ENCODE measurements around the gene CADPS2. TPM values are rescaled to one million over a fixed set of nuclear protein-coding genes. Genes with fewer than 3 reads are reported as not detected.

The CADPS2 gene
- total RNA-seq, 1 experiment from 2014 or later = 12.2 TPM

DNA sequence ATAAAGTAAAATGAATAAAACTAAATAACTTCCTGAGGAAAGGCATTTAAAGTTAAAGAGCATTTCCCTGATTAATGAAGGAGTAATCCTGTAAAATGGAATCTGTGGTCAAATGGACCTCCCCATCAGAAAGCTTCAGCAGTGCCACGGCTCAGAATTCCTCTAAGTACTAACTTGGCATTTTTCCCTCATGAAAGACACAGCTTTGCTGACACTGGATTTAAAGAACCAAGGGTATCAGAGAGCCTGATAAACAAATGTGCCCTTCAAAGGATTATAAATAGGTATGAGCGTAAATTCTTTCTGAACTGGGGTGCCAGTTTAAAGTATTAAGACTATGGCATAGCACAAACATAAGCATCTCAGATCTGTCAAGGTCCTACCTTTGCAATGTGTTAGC lies 159.4 kb downstream of the CADPS2 start:
- DNase-seq (ENCODE audit: low spot score) (no peak), ATAC-seq (no peak)
- H3K4me1 Mint-ChIP-seq = peaks cover 17% of the 10 kb centered on the region
- H3K9me3 Mint-ChIP-seq = 0 out of 2 replicates have a peak, but pooled peaks cover 8% of the 10 kb centered on the region
- ChIA-PET CTCF (no interaction called here), POLR2A (no interaction called here)
- H3K27me3 Mint-ChIP-seq (ENCODE audit: low read depth) = no peaks in the 10 kb centered on the region
- H3K36me3 Mint-ChIP-seq = peaks cover 5% of the 10 kb centered on the region; the same call in 1 of the 2 replicates
- H3K27ac Mint-ChIP-seq = no peak overlapping the region
- TF ChIP-seq SMAD4 (CRISPR knock-in tag; IDR thresholded peaks at IDR 0.05) = no peak
- no peak for TF ChIP-seq ZNF416 (CRISPR knock-in tag; IDR thresholded peaks at IDR 0.05)
- TF ChIP-seq RELA (CRISPR knock-in tag; IDR thresholded peaks at IDR 0.05; ENCODE audit: borderline replicate concordance) = no peak
- no peak for TF ChIP-seq ETV6 (CRISPR knock-in tag; IDR thresholded peaks at IDR 0.05)
- TF ChIP-seq ZNF317 (CRISPR knock-in tag; IDR thresholded peaks at IDR 0.05; ENCODE audit: borderline replicate concordance, low read depth) = no peak
- H3K4me3 Mint-ChIP-seq = no peak overlapping the region

DNA sequence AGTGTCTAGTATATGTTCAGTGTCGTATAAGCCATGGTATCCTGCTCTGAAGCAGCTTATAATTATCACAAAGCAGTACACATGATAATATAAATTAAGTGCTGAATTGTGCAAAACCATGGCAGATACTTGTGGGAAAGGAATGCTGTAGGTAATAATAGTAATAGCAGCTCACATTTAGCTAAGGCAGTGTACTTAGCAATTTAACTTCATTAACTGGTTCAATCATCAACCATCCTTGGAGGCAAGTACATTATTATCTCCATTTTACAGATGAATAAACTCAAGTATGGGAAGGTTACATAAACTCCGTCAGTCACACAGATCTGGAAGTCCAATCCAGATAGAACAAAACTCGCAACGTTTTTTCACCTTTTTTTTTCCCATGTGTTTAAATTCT lies 161.9 kb downstream of the CADPS2 start:
- H3K9me3 Mint-ChIP-seq = 0 out of 2 replicates have a peak, but pooled peaks cover 8% of the 10 kb centered on the region
- H3K36me3 Mint-ChIP-seq = peaks cover 5% of the 10 kb centered on the region; the same call in 1 of the 2 replicates
- no peak overlapping the region for H3K4me3 Mint-ChIP-seq
- no peaks in the 10 kb centered on the region for H3K27me3 Mint-ChIP-seq (ENCODE audit: low read depth)
- ATAC-seq = no peak
- no peak overlapping the region for H3K27ac Mint-ChIP-seq
- peaks cover 16% of the 10 kb centered on the region for H3K4me1 Mint-ChIP-seq
- no peak for DNase-seq (ENCODE audit: low spot score)
- ChIA-PET POLR2A (no interaction called here), CTCF (no interaction called here)
- TF ChIP-seq, protein P1, sequence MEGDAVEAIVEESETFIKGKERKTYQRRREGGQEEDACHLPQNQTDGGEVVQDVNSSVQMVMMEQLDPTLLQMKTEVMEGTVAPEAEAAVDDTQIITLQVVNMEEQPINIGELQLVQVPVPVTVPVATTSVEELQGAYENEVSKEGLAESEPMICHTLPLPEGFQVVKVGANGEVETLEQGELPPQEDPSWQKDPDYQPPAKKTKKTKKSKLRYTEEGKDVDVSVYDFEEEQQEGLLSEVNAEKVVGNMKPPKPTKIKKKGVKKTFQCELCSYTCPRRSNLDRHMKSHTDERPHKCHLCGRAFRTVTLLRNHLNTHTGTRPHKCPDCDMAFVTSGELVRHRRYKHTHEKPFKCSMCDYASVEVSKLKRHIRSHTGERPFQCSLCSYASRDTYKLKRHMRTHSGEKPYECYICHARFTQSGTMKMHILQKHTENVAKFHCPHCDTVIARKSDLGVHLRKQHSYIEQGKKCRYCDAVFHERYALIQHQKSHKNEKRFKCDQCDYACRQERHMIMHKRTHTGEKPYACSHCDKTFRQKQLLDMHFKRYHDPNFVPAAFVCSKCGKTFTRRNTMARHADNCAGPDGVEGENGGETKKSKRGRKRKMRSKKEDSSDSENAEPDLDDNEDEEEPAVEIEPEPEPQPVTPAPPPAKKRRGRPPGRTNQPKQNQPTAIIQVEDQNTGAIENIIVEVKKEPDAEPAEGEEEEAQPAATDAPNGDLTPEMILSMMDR (IDR thresholded peaks at IDR 0.05) = no peak
- TF ChIP-seq ZNF138 (CRISPR knock-in tag; conservative IDR thresholded peaks at IDR 0.05) (no peak), ZNF263 (CRISPR knock-in tag; IDR thresholded peaks at IDR 0.05; ENCODE audit: low read depth) (no peak), HMGA2 (CRISPR knock-in tag; IDR thresholded peaks at IDR 0.05) (no peak), TEAD1 (CRISPR knock-in tag; IDR thresholded peaks at IDR 0.05) (no peak), ZNF219 (CRISPR knock-in tag; IDR thresholded peaks at IDR 0.05; ENCODE audit: borderline replicate concordance) (no peak), SP1 (CRISPR knock-in tag; conservative IDR thresholded peaks at IDR 0.05) (no peak), NFYB (CRISPR knock-in tag; conservative IDR thresholded peaks at IDR 0.05; ENCODE audit: low read depth) (no peak)
- TF ChIP-seq, protein P2, sequence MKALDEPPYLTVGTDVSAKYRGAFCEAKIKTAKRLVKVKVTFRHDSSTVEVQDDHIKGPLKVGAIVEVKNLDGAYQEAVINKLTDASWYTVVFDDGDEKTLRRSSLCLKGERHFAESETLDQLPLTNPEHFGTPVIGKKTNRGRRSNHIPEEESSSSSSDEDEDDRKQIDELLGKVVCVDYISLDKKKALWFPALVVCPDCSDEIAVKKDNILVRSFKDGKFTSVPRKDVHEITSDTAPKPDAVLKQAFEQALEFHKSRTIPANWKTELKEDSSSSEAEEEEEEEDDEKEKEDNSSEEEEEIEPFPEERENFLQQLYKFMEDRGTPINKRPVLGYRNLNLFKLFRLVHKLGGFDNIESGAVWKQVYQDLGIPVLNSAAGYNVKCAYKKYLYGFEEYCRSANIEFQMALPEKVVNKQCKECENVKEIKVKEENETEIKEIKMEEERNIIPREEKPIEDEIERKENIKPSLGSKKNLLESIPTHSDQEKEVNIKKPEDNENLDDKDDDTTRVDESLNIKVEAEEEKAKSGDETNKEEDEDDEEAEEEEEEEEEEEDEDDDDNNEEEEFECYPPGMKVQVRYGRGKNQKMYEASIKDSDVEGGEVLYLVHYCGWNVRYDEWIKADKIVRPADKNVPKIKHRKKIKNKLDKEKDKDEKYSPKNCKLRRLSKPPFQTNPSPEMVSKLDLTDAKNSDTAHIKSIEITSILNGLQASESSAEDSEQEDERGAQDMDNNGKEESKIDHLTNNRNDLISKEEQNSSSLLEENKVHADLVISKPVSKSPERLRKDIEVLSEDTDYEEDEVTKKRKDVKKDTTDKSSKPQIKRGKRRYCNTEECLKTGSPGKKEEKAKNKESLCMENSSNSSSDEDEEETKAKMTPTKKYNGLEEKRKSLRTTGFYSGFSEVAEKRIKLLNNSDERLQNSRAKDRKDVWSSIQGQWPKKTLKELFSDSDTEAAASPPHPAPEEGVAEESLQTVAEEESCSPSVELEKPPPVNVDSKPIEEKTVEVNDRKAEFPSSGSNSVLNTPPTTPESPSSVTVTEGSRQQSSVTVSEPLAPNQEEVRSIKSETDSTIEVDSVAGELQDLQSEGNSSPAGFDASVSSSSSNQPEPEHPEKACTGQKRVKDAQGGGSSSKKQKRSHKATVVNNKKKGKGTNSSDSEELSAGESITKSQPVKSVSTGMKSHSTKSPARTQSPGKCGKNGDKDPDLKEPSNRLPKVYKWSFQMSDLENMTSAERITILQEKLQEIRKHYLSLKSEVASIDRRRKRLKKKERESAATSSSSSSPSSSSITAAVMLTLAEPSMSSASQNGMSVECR (CRISPR knock-in tag; IDR thresholded peaks at IDR 0.05; ENCODE audit: borderline replicate concordance) = no peak
- TF ChIP-seq, protein P3, sequence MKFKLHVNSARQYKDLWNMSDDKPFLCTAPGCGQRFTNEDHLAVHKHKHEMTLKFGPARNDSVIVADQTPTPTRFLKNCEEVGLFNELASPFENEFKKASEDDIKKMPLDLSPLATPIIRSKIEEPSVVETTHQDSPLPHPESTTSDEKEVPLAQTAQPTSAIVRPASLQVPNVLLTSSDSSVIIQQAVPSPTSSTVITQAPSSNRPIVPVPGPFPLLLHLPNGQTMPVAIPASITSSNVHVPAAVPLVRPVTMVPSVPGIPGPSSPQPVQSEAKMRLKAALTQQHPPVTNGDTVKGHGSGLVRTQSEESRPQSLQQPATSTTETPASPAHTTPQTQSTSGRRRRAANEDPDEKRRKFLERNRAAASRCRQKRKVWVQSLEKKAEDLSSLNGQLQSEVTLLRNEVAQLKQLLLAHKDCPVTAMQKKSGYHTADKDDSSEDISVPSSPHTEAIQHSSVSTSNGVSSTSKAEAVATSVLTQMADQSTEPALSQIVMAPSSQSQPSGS (CRISPR knock-in tag; IDR thresholded peaks at IDR 0.05; ENCODE audit: borderline replicate concordance, low read depth) = no peak
- TF ChIP-seq, protein P4, sequence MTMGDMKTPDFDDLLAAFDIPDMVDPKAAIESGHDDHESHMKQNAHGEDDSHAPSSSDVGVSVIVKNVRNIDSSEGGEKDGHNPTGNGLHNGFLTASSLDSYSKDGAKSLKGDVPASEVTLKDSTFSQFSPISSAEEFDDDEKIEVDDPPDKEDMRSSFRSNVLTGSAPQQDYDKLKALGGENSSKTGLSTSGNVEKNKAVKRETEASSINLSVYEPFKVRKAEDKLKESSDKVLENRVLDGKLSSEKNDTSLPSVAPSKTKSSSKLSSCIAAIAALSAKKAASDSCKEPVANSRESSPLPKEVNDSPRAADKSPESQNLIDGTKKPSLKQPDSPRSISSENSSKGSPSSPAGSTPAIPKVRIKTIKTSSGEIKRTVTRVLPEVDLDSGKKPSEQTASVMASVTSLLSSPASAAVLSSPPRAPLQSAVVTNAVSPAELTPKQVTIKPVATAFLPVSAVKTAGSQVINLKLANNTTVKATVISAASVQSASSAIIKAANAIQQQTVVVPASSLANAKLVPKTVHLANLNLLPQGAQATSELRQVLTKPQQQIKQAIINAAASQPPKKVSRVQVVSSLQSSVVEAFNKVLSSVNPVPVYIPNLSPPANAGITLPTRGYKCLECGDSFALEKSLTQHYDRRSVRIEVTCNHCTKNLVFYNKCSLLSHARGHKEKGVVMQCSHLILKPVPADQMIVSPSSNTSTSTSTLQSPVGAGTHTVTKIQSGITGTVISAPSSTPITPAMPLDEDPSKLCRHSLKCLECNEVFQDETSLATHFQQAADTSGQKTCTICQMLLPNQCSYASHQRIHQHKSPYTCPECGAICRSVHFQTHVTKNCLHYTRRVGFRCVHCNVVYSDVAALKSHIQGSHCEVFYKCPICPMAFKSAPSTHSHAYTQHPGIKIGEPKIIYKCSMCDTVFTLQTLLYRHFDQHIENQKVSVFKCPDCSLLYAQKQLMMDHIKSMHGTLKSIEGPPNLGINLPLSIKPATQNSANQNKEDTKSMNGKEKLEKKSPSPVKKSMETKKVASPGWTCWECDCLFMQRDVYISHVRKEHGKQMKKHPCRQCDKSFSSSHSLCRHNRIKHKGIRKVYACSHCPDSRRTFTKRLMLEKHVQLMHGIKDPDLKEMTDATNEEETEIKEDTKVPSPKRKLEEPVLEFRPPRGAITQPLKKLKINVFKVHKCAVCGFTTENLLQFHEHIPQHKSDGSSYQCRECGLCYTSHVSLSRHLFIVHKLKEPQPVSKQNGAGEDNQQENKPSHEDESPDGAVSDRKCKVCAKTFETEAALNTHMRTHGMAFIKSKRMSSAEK (CRISPR knock-in tag; IDR thresholded peaks at IDR 0.05; ENCODE audit: borderline replicate concordance) = no peak
- TF ChIP-seq, protein P5, sequence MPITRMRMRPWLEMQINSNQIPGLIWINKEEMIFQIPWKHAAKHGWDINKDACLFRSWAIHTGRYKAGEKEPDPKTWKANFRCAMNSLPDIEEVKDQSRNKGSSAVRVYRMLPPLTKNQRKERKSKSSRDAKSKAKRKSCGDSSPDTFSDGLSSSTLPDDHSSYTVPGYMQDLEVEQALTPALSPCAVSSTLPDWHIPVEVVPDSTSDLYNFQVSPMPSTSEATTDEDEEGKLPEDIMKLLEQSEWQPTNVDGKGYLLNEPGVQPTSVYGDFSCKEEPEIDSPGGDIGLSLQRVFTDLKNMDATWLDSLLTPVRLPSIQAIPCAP (CRISPR knock-in tag; IDR thresholded peaks at IDR 0.05) = no peak
- TF ChIP-seq, protein P6, sequence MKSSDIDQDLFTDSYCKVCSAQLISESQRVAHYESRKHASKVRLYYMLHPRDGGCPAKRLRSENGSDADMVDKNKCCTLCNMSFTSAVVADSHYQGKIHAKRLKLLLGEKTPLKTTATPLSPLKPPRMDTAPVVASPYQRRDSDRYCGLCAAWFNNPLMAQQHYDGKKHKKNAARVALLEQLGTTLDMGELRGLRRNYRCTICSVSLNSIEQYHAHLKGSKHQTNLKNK (CRISPR knock-in tag; IDR thresholded peaks at IDR 0.05) = no peak
- TF ChIP-seq, protein P7, sequence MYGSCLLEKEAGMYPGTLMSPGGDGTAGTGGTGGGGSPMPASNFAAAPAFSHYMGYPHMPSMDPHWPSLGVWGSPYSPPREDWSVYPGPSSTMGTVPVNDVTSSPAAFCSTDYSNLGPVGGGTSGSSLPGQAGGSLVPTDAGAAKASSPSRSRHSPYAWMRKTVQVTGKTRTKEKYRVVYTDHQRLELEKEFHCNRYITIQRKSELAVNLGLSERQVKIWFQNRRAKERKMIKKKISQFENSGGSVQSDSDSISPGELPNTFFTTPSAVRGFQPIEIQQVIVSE (CRISPR knock-in tag; IDR thresholded peaks at IDR 0.05; ENCODE audit: borderline replicate concordance) = no peak

Data from WTC11 (cell line).